ENCODE data around the gene TTI1.

- TF ChIP-seq CTCF (IDR thresholded peaks at IDR 0.05; ENCODE audit: insufficient read depth, low read depth, low read length) (no peak), EZH2 (IDR thresholded peaks at IDR 0.05; ENCODE audit: insufficient read depth, low read length) (no peak)
These were observed 33.9 kb upstream of the TTI1 start for GRCh38 chr20:38066969-38067716.
